Measurements from ENCODE around the gene VAMP8.
"Not testable (repeated sequence)": the region's sequence is repeated elsewhere in the genome, so short reads cannot be mapped to it uniquely, and the experiment has no call there.

VAMP8 gene

DNA sequence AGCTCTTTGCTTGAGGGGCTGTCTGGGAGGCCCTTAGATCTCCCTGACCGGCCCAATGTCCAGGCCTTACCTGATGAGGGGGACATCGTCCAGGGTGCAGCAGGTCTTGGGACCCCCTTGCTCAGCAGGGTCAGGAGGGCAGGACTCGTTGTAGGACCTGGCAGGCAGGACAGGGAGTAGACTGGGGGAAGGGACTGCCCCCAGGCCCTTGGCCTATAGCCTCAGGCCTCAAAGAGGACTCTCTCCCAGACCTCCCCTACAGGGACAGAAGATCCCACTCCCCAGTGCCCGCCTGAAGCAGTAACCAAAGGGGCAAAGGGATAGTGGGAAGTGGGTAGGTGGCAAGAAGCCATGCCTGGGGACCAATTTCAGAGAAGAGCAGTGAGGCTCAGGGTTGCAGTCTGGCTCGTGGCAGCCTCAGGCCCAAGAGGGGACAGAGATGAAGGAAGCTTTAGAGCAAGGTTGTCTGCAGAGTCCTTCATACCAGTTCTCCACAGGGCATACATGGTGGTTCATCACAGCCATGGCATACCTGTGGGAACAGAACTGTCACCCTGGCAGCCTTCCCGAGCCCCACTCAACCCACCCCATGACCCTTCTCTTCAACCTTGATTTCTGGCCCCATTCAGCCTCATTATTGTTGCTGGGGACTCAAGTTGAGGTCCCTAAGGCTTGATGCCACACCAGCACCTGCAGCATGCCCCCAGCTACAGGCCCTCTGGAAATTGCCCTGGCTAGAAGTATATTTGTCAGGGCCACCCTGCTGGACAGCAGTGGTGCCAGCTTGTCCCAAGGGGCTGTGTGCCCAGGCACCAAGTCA, 23.8 kb downstream of the VAMP8 start:
- no peak for DNase-seq

DNA sequence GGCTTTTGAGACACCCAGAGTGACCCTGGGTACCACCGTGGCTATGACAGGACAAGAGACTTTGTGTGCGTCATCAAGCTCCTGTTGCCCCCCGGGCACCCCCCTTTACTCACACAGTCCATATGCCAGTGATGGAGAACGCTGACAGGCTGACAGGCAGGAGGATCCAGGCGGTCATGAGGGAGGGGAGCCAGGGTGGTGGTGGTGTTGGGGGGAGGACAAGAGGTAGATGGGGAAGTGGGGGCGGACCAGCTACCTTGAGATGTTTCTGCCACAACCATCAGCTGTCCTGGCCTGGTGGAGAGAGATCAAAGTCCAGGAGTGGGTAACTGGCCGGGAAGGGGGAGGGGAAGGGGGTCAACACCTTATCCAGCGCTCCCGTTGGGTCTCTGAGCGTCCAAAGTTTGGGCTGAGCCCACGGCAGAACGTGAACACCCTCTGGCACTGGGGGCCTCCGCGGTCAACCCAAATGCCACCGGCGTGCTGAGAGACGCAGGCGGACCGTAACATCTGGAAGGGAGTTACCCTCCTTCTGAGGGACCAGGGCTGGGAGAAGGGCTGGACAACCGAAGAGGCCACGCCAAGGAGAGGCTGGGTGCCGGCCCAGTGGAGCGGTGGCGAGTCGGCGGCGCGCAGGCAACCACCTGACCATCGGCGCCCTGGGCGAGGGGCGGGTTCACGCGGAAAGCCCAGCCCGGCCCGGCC, 24.5 kb downstream of the VAMP8 start:
- no peak for DNase-seq

DNA sequence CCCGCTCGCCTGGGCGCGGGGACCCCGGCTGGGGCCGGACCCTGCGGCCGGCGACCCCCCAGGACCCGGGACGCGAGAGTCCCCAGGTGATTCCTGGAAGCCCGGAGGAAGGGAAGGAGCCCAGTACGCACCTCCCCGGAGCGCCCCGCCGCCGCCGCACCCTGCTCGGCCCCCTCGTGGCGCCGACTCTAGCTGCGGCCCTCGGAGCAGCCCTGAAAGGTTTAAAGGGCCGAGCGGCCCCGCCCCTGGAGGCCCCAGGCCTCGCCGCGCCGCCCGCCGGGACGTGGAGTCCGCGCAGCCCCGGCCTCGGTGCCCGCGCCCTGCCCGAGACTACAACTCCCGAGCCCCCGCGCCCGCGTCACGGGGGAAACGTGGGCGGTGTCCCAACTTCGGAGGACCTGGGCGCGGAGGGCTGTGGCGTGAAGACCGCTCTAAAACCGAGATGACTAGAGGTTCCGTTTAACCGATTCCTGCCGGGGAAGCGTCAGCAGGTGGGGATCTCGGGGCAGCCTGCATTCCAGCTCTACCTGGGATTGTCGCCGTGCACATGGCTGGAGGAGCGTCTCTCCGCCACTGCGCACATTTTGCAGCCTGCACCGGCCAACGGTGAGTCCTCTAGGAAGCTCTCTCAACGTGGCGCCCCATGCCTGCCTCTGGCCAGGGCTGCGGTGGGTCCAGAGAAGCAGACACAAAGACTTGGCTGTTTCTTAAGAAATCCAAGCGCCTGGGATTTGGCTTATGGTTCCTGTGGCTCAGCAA, 25.3 kb downstream of the VAMP8 start, which contains the start of gene TMEM150A:
Gene TMEM150A (minus strand): TSS at position 223 of the 759 bp plus-strand sequence. CDS start 750 bp downstream, outside the sequence.
- peak; percentile 72 for DNase-seq

DNA sequence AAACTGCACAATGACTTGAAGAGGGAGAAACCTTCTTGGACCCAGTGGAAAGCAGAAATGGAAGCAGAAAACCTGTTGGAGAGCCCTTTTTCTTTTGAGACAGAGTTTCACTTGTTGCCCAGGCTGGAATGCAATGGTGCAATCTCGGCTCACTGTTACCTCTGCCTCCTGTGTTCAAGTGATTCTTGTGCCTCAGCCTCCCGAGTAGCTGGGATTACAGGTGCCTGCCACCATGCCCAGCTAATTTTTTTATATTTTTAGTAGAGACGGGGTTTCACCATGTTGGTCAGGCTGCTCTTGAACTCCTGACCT, 26.7 kb downstream of the VAMP8 start:
- DNase-seq = not testable (repeated sequence)

DNA sequence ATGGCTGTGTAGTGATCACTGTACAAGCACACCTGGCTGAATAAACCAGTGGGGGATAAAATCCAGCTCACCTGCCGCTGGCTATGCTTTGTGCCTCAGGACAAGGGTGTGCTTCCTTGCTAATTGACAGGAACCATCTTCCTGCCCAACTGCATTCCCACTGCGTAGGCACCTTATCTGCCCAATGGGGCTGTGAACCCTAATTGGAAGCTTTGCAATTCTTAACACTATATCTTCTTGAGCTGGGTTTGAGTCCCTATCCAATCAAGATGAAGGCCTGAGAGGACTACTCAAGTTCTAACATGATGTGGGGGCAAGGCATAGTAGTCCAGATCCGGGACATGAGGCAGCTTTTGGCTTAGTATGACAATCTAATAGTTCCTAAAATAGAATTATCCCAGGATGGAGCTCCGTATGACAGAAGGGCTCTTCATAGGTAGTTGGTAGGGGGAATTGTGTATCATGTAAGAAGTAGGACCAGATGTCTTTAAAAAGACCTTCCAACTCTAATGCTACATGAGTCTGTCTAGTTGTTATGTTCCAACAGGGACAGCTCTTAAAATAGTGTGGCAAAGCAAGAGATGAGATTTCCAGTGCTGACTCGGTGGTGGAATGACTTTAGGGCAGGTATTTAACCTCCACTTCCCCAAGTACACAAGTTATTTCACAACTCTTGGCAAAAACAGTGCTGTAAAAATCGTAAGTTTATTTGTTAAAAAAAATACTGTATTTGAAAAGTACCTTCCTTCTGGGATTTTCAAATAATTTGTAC, 27.4 kb downstream of the VAMP8 start:
- DNase-seq = no peak

DNA sequence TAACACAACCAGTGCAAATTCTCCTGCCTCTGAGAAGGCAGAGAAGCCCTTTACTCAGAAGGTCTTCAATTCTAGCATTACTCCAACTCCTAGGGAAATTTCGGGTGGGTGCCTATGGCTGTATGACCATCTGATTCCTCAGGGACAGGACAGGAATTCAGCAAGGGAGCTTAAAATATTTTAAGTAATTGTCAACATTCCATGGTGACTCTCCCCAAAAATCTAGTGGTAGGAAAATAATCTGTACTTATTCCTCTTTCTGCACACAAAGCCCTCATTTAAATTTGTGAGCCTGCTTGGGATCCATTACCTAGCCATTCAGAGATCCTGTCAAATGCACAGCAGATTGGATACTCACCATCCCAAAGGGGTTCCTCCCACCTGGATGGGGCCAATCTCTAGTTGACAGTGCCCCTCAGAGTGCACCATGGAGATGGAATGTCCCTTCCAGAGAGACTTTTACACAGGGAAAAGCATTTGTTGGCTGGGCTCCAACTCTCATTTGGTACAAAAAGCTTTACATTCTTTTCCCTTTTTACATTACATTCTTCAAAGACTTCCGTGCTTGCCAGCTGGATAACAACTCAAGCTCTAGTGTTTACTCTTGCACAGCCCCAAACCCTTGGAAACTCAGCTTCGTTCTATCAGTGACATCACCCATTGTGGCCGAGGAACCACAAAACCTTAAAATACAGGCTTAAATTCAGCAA, 28.2 kb downstream of the VAMP8 start:
- no peak for DNase-seq

DNA sequence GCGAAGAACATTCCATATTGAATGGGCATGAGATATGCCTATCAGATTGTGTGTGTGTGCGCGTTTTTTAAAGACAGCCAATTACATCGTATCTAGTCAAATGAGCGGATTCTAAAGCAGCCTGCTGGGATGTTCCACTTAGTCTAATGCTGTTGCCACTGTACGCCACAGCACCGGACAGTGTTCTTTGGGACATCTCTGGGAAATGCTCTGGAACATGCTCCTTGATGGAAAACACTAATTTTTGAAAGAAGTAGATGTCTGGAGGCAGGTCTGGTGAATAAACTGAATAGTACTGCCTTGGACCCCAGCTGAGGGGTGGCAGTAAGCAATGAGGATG, 28.7 kb downstream of the VAMP8 start:
- no peak for DNase-seq

DNA sequence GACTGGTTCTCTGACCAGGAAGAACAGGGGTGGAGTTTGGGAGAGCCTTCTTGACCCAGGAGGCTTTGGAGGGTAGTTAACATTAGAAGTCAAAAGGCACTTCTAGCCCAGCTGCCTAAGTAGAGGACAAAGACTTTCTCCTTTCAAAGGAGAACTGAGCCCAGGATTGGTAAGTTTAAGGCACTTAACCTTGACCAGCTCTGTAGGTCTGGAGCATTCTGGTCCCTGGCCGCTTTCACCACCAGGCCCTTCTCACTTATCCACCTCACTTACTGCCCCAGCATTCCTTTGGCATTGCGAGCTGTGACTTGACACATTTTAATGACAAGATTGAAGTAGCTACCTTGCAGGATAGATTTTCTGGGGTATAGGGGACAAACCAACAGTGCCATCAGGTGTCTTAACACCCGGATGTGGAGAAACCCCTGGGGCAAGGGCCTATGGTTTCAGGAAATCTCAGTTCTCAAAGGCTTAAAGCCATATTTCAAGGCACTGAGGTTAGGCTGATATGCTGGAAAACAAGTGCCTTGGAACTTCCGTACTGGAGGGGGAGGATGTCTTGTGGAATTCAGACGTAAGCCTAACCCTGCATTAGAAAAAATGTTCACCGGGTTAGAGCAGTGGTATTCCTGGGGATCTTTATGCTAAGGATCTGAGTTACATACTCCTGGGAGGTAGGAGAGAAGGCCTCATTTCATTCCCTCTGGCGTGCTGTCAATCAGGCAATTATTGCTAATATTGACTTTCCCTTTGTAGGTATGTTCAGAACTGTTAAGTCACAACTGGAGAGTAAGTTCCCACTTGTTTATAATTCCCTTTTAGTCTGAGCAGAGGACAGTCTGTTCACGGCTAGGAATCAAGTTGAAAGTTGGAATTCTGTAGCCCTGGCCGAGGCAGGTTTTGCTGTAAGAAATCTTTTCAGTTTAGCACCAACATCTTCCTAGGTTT, 30.2 kb downstream of the VAMP8 start:
- DNase-seq = no peak

DNA sequence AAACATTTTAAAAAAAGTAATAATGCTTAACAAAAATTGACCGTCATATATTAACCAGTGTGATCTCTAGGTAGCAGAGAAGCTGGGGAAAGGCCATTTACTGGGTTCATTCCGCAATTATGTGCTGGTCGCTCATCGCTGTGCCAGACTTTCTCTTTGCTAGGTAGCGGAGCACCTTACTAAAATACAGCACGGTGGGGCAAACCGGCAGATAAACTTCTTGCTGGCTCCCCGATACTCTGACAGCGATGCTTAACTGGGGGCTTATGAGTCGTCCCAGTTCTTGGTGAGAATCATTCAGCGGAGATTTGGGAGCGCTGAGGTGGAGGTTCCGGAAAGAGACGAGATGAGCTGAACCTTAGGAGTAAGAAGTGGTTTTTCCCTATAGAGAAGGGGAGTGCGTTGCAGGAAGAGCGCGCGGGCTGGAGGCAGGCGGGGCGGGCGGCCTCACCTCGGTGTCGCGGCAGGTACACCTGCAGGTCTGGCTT, 33.9 kb downstream of the VAMP8 start:
- DNase-seq = no peak

DNA sequence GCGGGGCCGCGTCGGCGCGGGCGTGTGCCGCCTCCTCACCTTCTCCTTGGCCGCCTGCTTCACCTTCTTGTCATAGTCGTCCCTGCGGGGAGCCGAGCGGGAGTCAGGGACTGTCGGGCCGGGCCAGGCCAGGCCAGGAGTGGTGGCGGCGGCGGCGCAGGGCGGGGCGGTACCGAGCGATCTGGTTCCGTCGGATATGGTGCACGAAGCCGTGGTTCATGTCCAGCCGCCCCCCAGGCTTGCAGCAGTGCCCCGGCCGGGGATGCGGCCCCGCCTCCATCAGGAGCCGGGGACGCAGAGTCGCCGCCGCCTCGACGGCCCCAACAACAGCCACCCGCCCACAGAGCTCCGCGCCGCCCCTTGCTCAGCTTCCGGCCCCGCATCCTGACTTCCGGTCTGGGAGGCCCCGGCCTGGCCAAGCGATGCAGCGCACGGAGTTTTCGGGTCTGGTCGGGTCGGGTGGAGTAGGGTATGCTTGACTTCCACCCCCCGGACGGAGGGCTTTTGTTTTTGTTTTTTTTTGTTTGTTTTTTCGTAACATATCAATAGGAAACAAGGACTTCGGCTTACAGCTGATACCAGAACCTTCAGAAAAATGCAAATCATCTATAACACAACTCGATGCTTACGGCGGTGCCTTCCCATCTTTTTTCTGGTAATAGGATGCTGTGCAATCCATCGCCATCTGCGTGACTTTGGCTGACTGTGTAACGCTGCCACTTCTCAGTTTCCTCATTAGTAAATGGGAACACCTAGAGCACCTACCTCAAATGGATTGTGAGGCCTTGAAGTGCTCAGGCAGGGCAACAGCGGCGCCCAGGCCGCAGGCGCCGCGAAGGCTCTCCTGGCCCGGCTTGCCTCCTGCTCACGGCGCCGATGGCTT, 34.6 kb downstream of the VAMP8 start, which contains the start of gene C2orf68:
Gene C2orf68 (minus strand): TSS at position 362 of the 883 bp plus-strand sequence. CDS start 82 bp downstream, at position 280.
- DNase-seq = peak; percentile 86

DNA sequence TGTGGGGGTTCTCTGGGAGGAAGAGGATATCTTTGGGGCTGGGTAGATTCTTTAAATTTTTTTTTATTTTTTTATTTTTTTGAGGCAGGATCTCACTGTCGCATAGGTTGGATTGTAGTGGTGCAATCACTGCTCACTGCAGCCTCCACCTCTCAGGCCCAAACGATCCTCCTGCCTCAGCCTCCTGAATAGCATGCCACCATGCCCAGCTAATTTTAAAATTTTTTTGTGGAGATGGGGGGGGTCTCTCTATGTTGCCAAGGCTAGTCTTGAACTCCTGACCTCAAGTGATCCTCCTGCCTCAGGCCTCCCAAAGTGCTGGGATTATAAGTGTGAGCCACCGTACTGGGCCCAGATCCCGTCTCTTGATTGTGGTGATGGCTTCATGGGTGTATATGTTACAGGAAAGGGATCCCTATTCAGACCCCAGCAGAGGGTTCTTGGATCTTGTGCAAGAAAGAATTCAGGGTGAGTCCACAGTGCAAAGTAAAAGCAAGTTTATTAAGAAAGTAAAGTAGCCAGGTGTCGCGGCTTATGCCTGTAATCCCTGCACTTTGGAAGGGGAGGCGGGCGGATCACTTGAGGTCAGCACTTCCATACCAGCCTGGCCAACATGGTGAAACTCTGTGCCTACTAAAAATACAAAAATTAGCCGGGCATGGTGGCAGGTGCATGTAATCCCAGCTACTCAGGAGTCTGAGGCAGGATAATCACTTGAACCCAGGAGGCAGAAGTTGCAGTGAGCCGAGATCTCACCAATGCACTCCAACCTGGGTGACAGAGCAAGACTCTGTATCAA, 36.5 kb downstream of the VAMP8 start:
- DNase-seq = no peak

DNA sequence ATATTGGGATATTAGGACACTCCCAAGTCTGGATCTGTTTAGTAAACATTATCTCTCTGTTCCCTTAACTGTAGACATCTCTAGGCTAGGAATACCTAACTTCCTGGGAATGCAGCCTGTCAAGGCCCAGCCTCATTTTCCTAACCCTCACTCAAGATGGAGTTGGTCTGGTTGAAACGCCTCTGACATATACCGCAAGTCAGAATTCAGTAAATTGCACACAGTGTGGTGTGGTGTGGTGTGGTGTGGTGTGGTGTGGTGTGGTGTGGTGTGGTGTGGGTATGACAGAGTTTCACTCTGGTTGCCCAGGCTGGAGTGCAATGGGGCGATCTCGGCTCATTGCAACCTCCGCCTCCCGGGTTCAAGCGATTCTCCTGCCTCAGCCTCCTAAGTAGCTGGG, 37.4 kb downstream of the VAMP8 start:
- DNase-seq = not testable (repeated sequence)

DNA sequence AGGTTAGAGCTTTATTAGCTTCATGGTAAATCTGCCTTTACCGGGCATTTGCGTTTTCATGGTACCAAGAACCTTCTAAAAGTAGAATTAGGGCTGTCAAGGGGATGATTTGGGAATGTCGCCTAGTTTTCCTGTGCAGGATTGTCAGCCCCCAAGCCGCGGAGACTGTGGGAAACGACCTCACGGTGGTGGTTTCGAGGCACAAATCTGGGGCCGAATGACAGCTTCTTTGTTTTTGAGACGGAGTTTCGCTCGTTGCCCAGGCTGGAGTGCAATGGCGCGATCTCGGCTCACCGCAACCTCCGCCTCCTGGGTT, 38.0 kb downstream of the VAMP8 start:
- no peak for DNase-seq

DNA sequence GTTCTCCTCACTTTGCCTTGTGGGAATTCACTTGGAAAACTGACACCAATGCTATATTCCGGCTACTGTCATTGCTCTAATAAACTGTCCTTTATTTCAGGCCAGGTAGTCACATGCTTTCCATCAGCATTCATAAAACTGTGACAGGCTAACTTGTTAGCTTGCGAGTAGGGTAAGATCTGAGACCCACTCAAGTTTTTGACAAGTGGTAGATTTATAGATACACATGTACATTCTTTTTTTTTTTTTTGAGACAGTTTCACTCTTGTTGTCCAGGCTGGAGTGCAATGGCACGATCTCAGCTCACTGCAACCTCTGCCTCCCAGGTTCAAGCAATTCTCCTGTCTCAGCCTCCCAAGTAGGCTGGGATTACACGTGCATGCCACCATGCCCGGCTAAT, 40.3 kb downstream of the VAMP8 start:
- not testable (repeated sequence) for DNase-seq

DNA sequence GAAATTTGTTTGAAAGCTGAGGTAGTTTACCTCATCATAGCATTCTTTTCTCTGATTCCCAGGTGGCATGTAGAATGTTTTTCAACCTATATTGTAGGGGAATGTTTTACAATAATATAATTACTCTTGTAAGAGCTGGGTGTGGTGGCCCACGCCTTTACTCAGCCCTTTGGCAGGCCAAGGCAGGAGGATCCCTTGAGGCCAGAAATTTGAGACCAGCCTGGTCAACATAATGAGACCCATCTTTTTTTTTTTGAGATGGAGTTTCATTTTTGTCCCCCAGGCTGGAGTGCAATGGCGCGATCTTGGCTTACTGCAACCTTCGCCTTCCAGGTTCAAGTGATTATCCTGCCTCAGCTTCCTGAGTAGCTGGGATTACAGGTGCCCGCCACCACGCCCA, 42.2 kb downstream of the VAMP8 start:
- no peak for DNase-seq

DNA sequence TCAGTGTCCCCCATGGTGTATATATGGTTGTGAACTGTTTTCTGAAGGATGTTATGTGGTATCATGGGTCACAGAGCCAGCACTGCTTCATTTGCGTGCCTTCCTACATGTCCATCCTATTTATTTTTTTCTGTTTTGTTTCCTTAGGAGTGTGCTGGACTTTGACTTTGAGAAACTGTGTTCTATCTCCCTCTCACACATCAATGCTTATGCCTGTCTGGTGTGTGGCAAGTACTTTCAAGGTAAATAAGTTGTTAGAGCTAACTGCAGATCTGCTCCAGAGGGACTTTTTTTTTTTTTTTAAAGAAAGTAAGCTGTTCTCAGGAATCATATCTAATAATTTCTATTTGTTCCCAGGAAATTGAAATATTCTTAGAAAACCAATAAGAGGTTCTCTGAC, 44.0 kb downstream of the VAMP8 start:
- DNase-seq = no peak

DNA sequence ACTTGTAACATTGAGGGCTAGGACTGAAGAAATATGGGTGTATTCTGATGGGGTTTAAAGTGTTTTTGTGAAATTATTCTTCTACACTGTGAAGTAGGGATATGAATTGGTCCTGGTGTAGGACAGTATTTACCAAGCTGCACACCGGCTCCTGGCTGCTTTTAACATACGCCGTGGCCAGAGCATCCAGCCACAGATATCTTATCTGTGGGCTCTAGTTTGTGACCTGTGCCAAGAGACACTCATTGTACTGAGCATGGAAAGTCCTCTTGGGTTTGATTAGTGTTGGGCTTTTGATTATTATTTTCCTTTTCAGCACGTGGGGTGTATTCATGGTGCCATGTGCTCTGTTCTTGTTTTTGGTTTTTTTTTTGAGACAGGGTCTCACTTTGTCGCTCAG, 46.6 kb downstream of the VAMP8 start:
- no peak for DNase-seq

DNA sequence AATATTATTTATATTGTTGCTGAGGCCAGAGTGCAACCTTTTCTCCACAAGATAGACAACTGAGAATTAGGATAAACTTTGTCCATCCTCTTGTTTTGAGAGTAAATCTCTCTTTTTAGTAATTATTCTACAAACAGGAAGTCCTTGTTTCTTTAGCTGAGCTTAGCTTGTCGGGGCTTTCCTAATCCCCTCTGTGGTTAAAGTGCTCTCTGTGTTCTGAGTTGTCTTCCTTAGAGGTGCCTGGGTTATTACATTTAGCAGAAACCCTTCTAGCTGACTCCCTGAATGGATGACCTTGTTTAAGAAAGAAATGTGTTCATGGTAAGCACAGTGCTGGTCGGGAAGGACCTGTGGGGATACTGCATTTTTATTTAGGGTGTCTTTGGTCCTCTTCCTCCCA, 51.3 kb downstream of the VAMP8 start:
- no peak for DNase-seq

DNA sequence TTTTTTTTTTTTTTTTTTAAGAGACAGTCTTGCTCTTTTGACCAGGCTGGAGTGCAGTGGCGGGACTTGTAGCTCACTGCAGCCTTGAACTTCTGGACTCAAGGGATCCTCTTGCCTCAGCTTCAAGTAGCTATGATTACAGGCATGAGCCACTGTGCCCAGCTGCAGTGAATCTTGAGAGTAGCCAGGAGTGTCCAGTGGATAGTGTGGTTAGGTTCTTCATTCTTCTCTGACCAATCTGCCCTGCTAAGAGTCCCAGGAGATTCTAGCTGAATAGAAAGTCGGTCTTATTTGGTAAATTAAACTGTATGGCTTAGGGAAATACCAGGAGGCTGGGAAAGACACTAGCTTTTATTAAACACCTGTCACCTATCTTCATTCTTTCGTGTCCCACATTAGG, 53.9 kb downstream of the VAMP8 start:
- no peak for DNase-seq

Measured in NCI-H1048 (cell line).